Karpas-422 (cell line): ENCODE results near the gene FNDC3B. TPM values are rescaled to one million over a fixed set of nuclear protein-coding genes. Genes with fewer than 3 reads are reported as not detected.

Experiments
- DNase-seq: peaks from one replicate; pipeline ENCODE4 v3.0.0-alpha.2; 2015
- H2AFZ ChIP-seq: fragments of 200-600 bp; sonication (generic); 2 replicates; pipeline ENCODE4 v1.6.1; 2014; ENCODE audit warnings: antibody characterized with exemption, low read length, mixed read lengths
- H3K27ac ChIP-seq: fragments of 200-600 bp; sonication (generic); 2 replicates; pipeline ENCODE4 v1.5.1; 2014; ENCODE audit warnings: mild to moderate bottlenecking, low read length, moderate library complexity
- H3K27me3 ChIP-seq: fragments of 200-600 bp; sonication (generic); 2 replicates; pipeline ENCODE4 v1.6.1; 2014; ENCODE audit warnings: low read length, mixed read lengths
- H3K36me3 ChIP-seq: fragments of 200-600 bp; sonication (generic); 2 replicates; pipeline ENCODE4 v1.6.1; 2014; ENCODE audit warnings: low read length, mixed read lengths; ENCODE audit not compliant: insufficient read depth
- H3K4me1 ChIP-seq: fragments of 200-600 bp; sonication (generic); 2 replicates; pipeline ENCODE4 v1.6.1; 2014; ENCODE audit warnings: mild to moderate bottlenecking, low read length, mixed read lengths
- H3K4me2 ChIP-seq: fragments of 200-600 bp; sonication (generic); 2 replicates; pipeline ENCODE4 v1.6.1; 2014; ENCODE audit warnings: low read length, low read depth, mild to moderate bottlenecking; ENCODE audit not compliant: poor library complexity, severe bottlenecking
- H3K4me3 ChIP-seq: fragments of 200-600 bp; sonication (generic); 2 replicates; pipeline ENCODE4 v1.5.1; 2014; ENCODE audit warnings: mild to moderate bottlenecking, antibody characterized with exemption, low read length, mixed read lengths
- H3K79me2 ChIP-seq: fragments of 200-600 bp; sonication (generic); 2 replicates; pipeline ENCODE4 v1.6.1; 2014; ENCODE audit warnings: mild to moderate bottlenecking, low read length, mixed read lengths
- H3K9ac ChIP-seq: fragments of 200-600 bp; sonication (generic); 2 replicates; pipeline ENCODE4 v1.6.0; 2014; ENCODE audit warnings: low read length
- H3K9me2 ChIP-seq: fragments of 200-600 bp; sonication (generic), shearing (Covaris generic); replicated peaks from 2 replicates; pipeline ENCODE4 v1.6.0; 2014; ENCODE audit warnings: mild to moderate bottlenecking, low read length, moderate library complexity; ENCODE audit not compliant: insufficient read depth
- H3K9me3 ChIP-seq: fragments of 300-700, 200-600 bp; sonication (generic); 2 replicates; pipeline ENCODE4 v1.6.1; 2014; ENCODE audit warnings: low read length, mixed read lengths
- H4K20me1 ChIP-seq: fragments of 200-600 bp; sonication (generic); 2 replicates; pipeline ENCODE4 v1.6.1; 2014; ENCODE audit warnings: mild to moderate bottlenecking, antibody characterized with exemption, low read length, low read depth; ENCODE audit not compliant: insufficient read depth
- total RNA-seq: library from RNA; depleted of rRNA; stranded (reverse); fragments of >200 nt; shearing (Covaris generic); gene quantifications from 2 replicates; pipeline ENCODE4 v1.2.3, GENCODE V29; 2014; ENCODE audit warnings: low replicate concordance

Gene FNDC3B
- total RNA-seq, 1 experiment from 2014 or later = 2.6 TPM

- H3K36me3 ChIP-seq = no peaks in the 10 kb centered on the region
- no peaks in the 10 kb centered on the region for H3K9me3 ChIP-seq
- no peak overlapping the region for H2AFZ ChIP-seq
- no peak for DNase-seq
- H3K4me1 ChIP-seq = no peaks in the 10 kb centered on the region
- no peak overlapping the region for H3K27ac ChIP-seq
- H3K9me2 ChIP-seq = no peaks in the 10 kb centered on the region
- no peaks in the 10 kb centered on the region for H3K79me2 ChIP-seq
- H4K20me1 ChIP-seq = no peaks in the 10 kb centered on the region
- H3K4me2 ChIP-seq = no peak overlapping the region
- H3K4me3 ChIP-seq = no peak overlapping the region
- H3K27me3 ChIP-seq = no peaks in the 10 kb centered on the region
- H3K9ac ChIP-seq = no peak overlapping the region
These were observed 267.8 kb downstream of the FNDC3B start for GRCh38 chr3:172307141-172307560.

DNA sequence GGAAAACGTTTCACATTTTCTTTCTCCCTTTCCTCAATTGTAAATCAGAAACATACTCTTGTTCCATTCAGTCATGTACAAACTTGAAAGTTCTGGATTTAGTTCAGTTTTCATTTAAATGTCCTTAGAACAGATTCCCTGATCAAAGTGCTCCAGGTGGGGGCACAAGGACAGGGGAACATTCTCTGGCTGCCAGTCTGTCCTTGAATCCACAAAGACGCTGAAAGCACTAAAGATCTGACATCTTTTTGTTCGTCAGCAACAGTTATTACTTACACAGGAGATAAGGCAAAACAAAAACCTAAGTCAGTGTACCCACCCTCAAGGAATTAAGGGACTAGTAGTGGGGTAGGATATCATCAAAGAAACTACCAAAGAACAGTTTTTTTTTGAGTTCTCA, 269.7 kb downstream of the FNDC3B start:
- Histone ChIP-seq H3K9ac (no peak overlapping the region), H3K79me2 (no peaks in the 10 kb centered on the region)

GRCh38 chr3:172309741-172310427, 270.5 kb downstream of the FNDC3B start:
- DNase-seq = no peak
- no peak overlapping the region for H3K9ac ChIP-seq
- H3K36me3 ChIP-seq = no peaks in the 10 kb centered on the region
- no peak overlapping the region for H3K27ac ChIP-seq
- no peaks in the 10 kb centered on the region for H3K4me1 ChIP-seq
- H3K9me3 ChIP-seq = no peaks in the 10 kb centered on the region
- H3K4me3 ChIP-seq = no peak overlapping the region
- H4K20me1 ChIP-seq = no peaks in the 10 kb centered on the region
- no peaks in the 10 kb centered on the region for H3K9me2 ChIP-seq
- H3K27me3 ChIP-seq = no peaks in the 10 kb centered on the region
- H2AFZ ChIP-seq = no peak overlapping the region
- no peaks in the 10 kb centered on the region for H3K79me2 ChIP-seq
- H3K4me2 ChIP-seq = no peak overlapping the region

More for the DNA sequence above, 269.7 kb downstream of the FNDC3B start:
- Histone ChIP-seq H2AFZ (no peak overlapping the region), H3K4me1 (no peaks in the 10 kb centered on the region), H3K9me2 (no peaks in the 10 kb centered on the region), H3K36me3 (no peaks in the 10 kb centered on the region), H3K27ac (no peak overlapping the region), H3K4me2 (no peak overlapping the region), H3K9me3 (no peaks in the 10 kb centered on the region), H3K4me3 (no peak overlapping the region), H3K27me3 (no peaks in the 10 kb centered on the region), H4K20me1 (no peaks in the 10 kb centered on the region)
- no peak for DNase-seq

- H3K9me3 ChIP-seq = no peaks in the 10 kb centered on the region
- H3K27ac ChIP-seq = no peak overlapping the region
- DNase-seq = no peak
- no peaks in the 10 kb centered on the region for H3K9me2 ChIP-seq
- H3K9ac ChIP-seq = no peak overlapping the region
- no peaks in the 10 kb centered on the region for H3K79me2 ChIP-seq
- no peaks in the 10 kb centered on the region for H3K4me1 ChIP-seq
- no peak overlapping the region for H2AFZ ChIP-seq
- H4K20me1 ChIP-seq = no peaks in the 10 kb centered on the region
- no peaks in the 10 kb centered on the region for H3K27me3 ChIP-seq
- H3K36me3 ChIP-seq = no peaks in the 10 kb centered on the region
- H3K4me3 ChIP-seq = no peak overlapping the region
- H3K4me2 ChIP-seq = no peak overlapping the region
These were observed 271.0 kb downstream of the FNDC3B start for GRCh38 chr3:172310428-172310760.

DNA sequence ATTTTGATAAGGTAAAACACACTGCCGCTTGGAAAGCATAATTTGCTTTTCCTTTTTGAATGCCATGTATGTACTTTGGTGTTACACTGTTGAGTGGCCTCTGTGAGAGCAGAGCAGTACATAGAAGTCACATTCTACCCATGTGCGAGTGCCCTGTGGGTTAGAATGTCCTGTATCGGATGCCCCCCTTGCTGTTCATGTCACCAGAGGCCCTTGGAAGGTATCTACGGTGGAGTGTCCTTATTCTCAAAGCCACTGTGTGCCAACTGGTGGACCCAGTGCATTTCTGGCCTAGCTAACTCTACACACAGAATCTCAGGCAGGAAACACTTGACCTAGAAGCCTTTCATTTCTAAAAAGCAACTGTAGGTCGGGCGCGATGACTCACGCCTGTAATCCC, 271.8 kb downstream of the FNDC3B start:
- no peaks in the 10 kb centered on the region for H3K27me3 ChIP-seq
- H3K79me2 ChIP-seq = no peaks in the 10 kb centered on the region
- H3K4me1 ChIP-seq = no peaks in the 10 kb centered on the region
- no peak overlapping the region for H3K4me2 ChIP-seq
- H3K9me2 ChIP-seq = no peaks in the 10 kb centered on the region
- no peak for DNase-seq
- no peak overlapping the region for H2AFZ ChIP-seq
- no peak overlapping the region for H3K9ac ChIP-seq
- H4K20me1 ChIP-seq = no peaks in the 10 kb centered on the region
- no peaks in the 10 kb centered on the region for H3K36me3 ChIP-seq
- H3K27ac ChIP-seq = no peak overlapping the region
- H3K9me3 ChIP-seq = no peaks in the 10 kb centered on the region
- no peak overlapping the region for H3K4me3 ChIP-seq

GRCh38 chr3:172312001-172312400, 272.6 kb downstream of the FNDC3B start:
- Histone ChIP-seq H2AFZ (no peak overlapping the region), H3K9me3 (no peaks in the 10 kb centered on the region), H3K27ac (no peak overlapping the region), H3K36me3 (no peaks in the 10 kb centered on the region), H3K4me2 (no peak overlapping the region), H3K79me2 (no peaks in the 10 kb centered on the region), H3K27me3 (no peaks in the 10 kb centered on the region), H3K4me1 (no peaks in the 10 kb centered on the region), H3K9me2 (no peaks in the 10 kb centered on the region), H4K20me1 (no peaks in the 10 kb centered on the region), H3K4me3 (no peak overlapping the region), H3K9ac (no peak overlapping the region)
- no peak for DNase-seq

DNA sequence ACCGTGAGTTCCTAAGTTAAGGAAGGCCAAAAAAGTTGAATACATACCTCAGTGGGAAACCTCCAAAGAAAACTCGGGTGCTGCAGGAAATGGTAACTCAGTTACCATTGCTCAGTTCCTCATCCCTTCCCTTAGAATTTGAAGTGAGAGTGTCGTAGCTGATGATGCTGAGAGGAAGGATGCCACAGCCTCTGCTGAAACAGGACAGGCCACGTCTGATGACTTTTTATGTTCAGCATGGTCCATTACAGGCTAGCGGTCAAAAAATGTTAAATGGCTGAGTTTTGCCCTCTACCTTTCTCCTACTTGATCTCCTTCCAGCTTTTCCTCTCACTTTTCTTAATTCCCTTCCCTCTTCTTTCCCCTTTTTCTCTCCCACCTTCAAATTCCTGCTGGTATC, 273.3 kb downstream of the FNDC3B start:
- no peaks in the 10 kb centered on the region for H3K4me1 ChIP-seq
- no peaks in the 10 kb centered on the region for H3K27me3 ChIP-seq
- H3K4me3 ChIP-seq = no peak overlapping the region
- H2AFZ ChIP-seq = no peak overlapping the region
- no peak overlapping the region for H3K27ac ChIP-seq
- H3K9me3 ChIP-seq = no peaks in the 10 kb centered on the region
- no peaks in the 10 kb centered on the region for H3K9me2 ChIP-seq
- H3K79me2 ChIP-seq = no peaks in the 10 kb centered on the region
- no peak overlapping the region for H3K4me2 ChIP-seq
- H4K20me1 ChIP-seq = no peaks in the 10 kb centered on the region
- no peak for DNase-seq
- H3K9ac ChIP-seq = no peak overlapping the region
- no peaks in the 10 kb centered on the region for H3K36me3 ChIP-seq

- Histone ChIP-seq H3K9me3 (no peaks in the 10 kb centered on the region), H3K27me3 (no peaks in the 10 kb centered on the region), H3K36me3 (no peaks in the 10 kb centered on the region), H3K9me2 (no peaks in the 10 kb centered on the region), H3K4me2 (no peak overlapping the region), H3K27ac (no peak overlapping the region), H3K79me2 (no peaks in the 10 kb centered on the region), H3K9ac (no peak overlapping the region), H3K4me3 (no peak overlapping the region), H3K4me1 (no peaks in the 10 kb centered on the region), H4K20me1 (no peaks in the 10 kb centered on the region), H2AFZ (no peak overlapping the region)
- no peak for DNase-seq
These were observed 274.3 kb downstream of the FNDC3B start for GRCh38 chr3:172313671-172314070.
